BE2C (cell line): Measurements from ENCODE around the gene MARF1.
"Not testable (repeated sequence)": the region's sequence is repeated elsewhere in the genome, so short reads cannot be mapped to it uniquely, and the experiment has no call there.

Experiments used
- DNase-seq: peaks from one replicate; pipeline ENCODE4 v3.0.0-alpha.2; 2020
- H3K27me3 ChIP-seq: fragments of 250-450 bp; sonication (Bioruptor Pico); 2 replicates; pipeline ENCODE4 v1.5.1; 2020; ENCODE audit warnings: mild to moderate bottlenecking
- H3K36me3 ChIP-seq: fragments of 250-450 bp; sonication (Bioruptor Pico); 2 replicates; pipeline ENCODE4 v1.5.1; 2020; ENCODE audit warnings: mild to moderate bottlenecking
- H3K4me1 ChIP-seq: fragments of 250-450 bp; sonication (Bioruptor Pico); 2 replicates; pipeline ENCODE4 v1.5.1; 2020
- H3K4me3 ChIP-seq: 2 replicates; pipeline ENCODE4 v1.5.1; 2011; ENCODE audit warnings: low read depth, low read length
- H3K9me3 ChIP-seq: fragments of 250-450 bp; sonication (Bioruptor Pico); 2 replicates; pipeline ENCODE4 v1.5.1; 2020
- TF ChIP-seq, protein P1 (sequence below): IDR thresholded peaks from 2 replicates; pipeline ENCODE4 v1.5.1; 2012; ENCODE audit warnings: mild to moderate bottlenecking, low read depth, low read length

The MARF1 gene

DNA sequence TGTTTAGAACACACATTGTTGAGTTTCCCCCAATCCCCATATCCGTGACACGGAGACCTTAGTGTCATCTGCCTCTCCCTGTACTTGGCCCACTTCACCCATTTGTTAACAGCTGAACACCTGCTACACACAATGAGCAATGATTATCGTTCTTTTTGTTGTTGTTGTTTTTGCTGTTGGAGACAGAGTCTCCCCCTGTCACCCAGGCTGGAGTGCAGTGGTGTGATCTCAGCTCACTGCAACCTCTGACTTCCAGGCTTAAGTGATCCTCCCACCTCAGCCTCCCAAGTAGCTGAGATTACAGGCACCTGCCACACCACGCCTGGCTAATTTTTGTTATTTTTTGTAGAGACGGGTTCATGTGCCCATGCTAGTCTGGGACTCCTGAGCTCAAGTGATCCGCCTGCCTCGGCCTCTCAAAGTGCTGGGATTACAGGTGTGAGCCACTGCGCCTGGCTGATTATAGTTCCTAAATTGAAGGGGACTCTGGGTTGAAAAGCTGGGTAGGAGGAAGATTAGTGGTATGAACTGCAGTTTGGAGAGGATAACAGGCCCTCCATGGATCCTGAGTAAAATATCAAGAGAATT is 28.7 kb upstream of the MARF1 start:
- H3K27me3 ChIP-seq, result no peaks in the 10 kb centered on the region
- peaks cover 23% of the 10 kb centered on the region for H3K36me3 ChIP-seq
- H3K4me3 ChIP-seq, result no peak overlapping the region
- TF ChIP-seq, protein P1, sequence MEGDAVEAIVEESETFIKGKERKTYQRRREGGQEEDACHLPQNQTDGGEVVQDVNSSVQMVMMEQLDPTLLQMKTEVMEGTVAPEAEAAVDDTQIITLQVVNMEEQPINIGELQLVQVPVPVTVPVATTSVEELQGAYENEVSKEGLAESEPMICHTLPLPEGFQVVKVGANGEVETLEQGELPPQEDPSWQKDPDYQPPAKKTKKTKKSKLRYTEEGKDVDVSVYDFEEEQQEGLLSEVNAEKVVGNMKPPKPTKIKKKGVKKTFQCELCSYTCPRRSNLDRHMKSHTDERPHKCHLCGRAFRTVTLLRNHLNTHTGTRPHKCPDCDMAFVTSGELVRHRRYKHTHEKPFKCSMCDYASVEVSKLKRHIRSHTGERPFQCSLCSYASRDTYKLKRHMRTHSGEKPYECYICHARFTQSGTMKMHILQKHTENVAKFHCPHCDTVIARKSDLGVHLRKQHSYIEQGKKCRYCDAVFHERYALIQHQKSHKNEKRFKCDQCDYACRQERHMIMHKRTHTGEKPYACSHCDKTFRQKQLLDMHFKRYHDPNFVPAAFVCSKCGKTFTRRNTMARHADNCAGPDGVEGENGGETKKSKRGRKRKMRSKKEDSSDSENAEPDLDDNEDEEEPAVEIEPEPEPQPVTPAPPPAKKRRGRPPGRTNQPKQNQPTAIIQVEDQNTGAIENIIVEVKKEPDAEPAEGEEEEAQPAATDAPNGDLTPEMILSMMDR, result no peak
- H3K9me3 ChIP-seq, result no peaks in the 10 kb centered on the region
- DNase-seq, result no peak
- no peaks in the 10 kb centered on the region for H3K4me1 ChIP-seq

DNA sequence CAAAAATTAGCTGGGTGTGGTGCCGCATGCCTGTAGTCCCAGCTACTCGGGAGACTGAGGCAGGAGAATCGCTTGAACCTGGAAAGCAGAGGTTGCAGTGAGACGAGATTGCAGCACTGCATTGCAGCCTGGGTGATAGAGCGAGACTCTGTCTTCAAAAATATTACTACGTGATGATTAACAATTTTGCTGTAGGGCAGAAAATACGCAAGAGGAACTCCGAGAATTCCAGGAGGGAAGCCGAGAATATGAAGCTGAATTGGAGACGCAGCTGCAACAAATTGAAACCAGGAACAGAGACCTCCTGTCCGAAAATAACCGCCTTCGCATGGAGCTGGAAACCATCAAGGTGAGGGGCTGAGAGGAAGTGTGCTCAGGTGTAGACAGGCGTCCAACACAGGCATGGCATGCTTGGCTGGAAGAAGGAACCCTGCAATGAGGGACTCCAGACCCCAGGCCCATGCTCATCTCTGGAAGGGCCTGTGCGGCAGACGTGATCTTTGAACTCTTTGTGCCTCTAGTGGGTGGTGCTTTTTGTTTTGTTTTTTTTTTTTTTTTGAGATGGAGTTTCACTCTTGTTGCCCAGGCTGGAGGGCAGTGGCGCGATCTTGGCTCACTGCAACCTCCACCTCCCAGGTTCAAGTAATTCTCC is 24.3 kb upstream of the MARF1 start:
- TF ChIP-seq, protein P1, result no peak
- DNase-seq, result no peak
- no peaks in the 10 kb centered on the region for H3K4me1 ChIP-seq
- H3K4me3 ChIP-seq, result no peak overlapping the region
- H3K36me3 ChIP-seq, result peaks cover 38% of the 10 kb centered on the region
- H3K27me3 ChIP-seq, result no peaks in the 10 kb centered on the region
- no peaks in the 10 kb centered on the region for H3K9me3 ChIP-seq

DNA sequence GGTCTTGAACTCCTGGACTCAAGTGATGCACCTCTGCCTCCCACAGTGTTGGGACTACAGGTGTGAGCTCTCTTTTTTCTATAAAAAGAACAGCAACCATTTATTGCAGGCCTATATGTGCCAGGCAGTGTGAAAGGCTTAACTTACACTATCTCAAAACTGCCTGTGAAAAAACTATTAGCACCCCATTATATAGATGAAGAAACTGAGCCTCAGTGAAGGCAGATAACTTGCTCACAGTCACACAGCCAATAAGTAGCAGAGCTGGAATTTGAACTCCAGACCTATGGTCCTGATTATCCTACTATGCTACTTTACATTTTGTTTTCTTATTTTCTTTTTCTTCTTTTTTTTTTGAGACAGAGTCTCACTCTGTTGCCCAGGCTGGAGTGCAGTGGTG is 22.2 kb upstream of the MARF1 start:
- Histone ChIP-seq H3K4me3 (no peak overlapping the region), H3K27me3 (no peaks in the 10 kb centered on the region), H3K9me3 (no peaks in the 10 kb centered on the region), H3K36me3 (peaks cover 38% of the 10 kb centered on the region), H3K4me1 (no peaks in the 10 kb centered on the region)
- DNase-seq, result no peak
- TF ChIP-seq, protein P1, result no peak

DNA sequence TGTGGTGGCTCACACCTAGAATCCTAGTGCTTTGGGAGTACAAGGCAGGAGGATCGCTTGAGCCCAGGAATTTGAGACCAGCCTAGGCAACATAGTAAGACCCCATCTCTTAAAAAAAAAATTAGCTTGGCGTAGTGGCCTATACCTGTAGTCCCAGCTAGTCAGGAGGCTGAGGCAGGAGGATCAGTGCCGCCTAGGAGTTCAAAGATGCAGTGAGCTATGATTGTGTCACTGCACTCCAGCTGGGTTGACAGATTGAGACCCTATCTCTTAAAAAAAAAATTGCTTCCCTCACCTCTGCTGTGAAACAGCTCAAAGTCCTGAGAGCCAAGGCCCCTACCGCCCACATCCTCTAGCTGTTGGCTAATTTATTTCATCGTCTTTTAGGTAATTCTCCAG is 17.2 kb upstream of the MARF1 start:
- peaks cover 4% of the 10 kb centered on the region; the same call in 1 of the 2 replicates for H3K36me3 ChIP-seq
- TF ChIP-seq, protein P1, result no peak
- no peaks in the 10 kb centered on the region for H3K4me1 ChIP-seq
- DNase-seq, result no peak
- H3K9me3 ChIP-seq, result no peaks in the 10 kb centered on the region
- no peaks in the 10 kb centered on the region for H3K27me3 ChIP-seq
- no peak overlapping the region for H3K4me3 ChIP-seq

- Histone ChIP-seq H3K4me1 (no peaks in the 10 kb centered on the region), H3K4me3 (no peak overlapping the region), H3K27me3 (no peaks in the 10 kb centered on the region), H3K9me3 (no peaks in the 10 kb centered on the region), H3K36me3 (peaks cover 3% of the 10 kb centered on the region; the same call in 1 of the 2 replicates)
- TF ChIP-seq, protein P1, result no peak
- no peak for DNase-seq
Observed at GRCh38 chr16:15658556-15658955, 15.6 kb upstream of the MARF1 start.

DNA sequence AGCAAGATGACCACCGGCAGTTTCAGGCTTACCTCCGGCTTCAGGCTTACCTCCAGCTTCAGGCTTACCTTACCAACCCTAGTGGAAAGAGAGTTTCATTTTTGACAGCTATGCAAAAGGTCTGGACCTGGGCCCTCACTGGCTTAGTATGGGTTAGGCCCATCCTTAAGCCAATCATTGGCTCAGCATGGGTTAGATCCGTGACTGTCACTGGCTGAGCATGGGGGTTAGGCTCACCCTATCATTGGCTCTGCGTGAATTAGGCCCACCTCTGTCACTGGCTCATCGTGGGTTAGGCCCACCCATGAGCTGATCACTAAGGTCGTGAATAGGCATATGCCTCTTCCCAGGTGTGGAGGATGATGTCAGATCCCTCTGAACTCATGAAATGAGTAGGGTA is 15.2 kb upstream of the MARF1 start:
- Histone ChIP-seq H3K9me3 (no peaks in the 10 kb centered on the region), H3K4me3 (no peak overlapping the region), H3K36me3 (peaks cover 3% of the 10 kb centered on the region; the same call in 1 of the 2 replicates), H3K4me1 (no peaks in the 10 kb centered on the region), H3K27me3 (no peaks in the 10 kb centered on the region)
- TF ChIP-seq, protein P1, result no peak
- DNase-seq, result no peak

- H3K36me3 ChIP-seq, H3K27me3 ChIP-seq, H3K4me3 ChIP-seq, DNase-seq, H3K4me1 ChIP-seq, H3K9me3 ChIP-seq: not testable (repeated sequence)
Observed at GRCh38 chr16:15655561-15655960, 12.6 kb upstream of the MARF1 start.
